GM13977 (cell line): ENCODE data around the gene GALM.
A peak's percentile ranks its signal among the peaks of the same experiment; 100 is the strongest.

Source experiments
- DNase-seq: peaks from one replicate; pipeline ENCODE4 v3.0.0; 2012; ENCODE audit warnings: low spot score
- CTCF ChIP-seq: IDR thresholded peaks from 2 replicates; pipeline ENCODE4 v1.5.1; 2012; ENCODE audit warnings: mild to moderate bottlenecking, control low read depth; ENCODE audit not compliant: insufficient read depth; ENCODE audit errors: extremely low read depth, missing control alignments
- in situ Hi-C: fragments of 300-500 bp; cut with MboI; formaldehyde crosslinking; loops from one replicate; pipeline ENCODE4 v1.12.0; 2022; ENCODE audit warnings: low sequenced_read_pairs, low pct_unique_long_range_greater_than_20kb, mixed read lengths, inconsistent platforms; ENCODE audit not compliant: unreplicated experiment

The GALM gene

GRCh38 chr2:38763228-38763627 lies 97.3 kb downstream of the GALM start:
- in situ Hi-C loops, result no loop called here
- TF ChIP-seq CTCF, result no peak
- peak; percentile 47 for DNase-seq

- DNase-seq, result no peak
- in situ Hi-C loops, result no loop called here
- TF ChIP-seq CTCF, result no peak
Observed at GRCh38 chr2:38763728-38764127, 97.8 kb downstream of the GALM start.

- TF ChIP-seq CTCF, result no peak
- no peak for DNase-seq
- in situ Hi-C loops, result no loop called here
Observed at GRCh38 chr2:38765149-38765548, 99.2 kb downstream of the GALM start.

GRCh38 chr2:38765551-38765950 lies 99.6 kb downstream of the GALM start:
- in situ Hi-C loops, result no loop called here
- DNase-seq, result no peak
- no peak for TF ChIP-seq CTCF

- no peak for TF ChIP-seq CTCF
- no peak for DNase-seq
- in situ Hi-C loops, result no loop called here
Observed at GRCh38 chr2:38771632-38772031, 105.7 kb downstream of the GALM start.

- TF ChIP-seq CTCF, result no peak
- DNase-seq, result no peak
- in situ Hi-C loops, result no loop called here
Observed at GRCh38 chr2:38775097-38775920, 109.4 kb downstream of the GALM start.
